Measurements from ENCODE around the gene GADD45A.

Gene GADD45A

GRCh38 chr1:67690018-67690363, 5.0 kb downstream of the GADD45A start:
- DNase-seq, result no peak

- no peak for DNase-seq
Measured at GRCh38 chr1:67690411-67690810, 5.4 kb downstream of the GADD45A start.

- DNase-seq, result no peak
Measured at GRCh38 chr1:67691712-67692111, 6.7 kb downstream of the GADD45A start.

- no peak for DNase-seq
Measured at GRCh38 chr1:67695963-67696362, 11.0 kb downstream of the GADD45A start.

GRCh38 chr1:67696708-67697107, 11.7 kb downstream of the GADD45A start:
- no peak for DNase-seq

- DNase-seq, result no peak
Measured at GRCh38 chr1:67700220-67700619, 15.2 kb downstream of the GADD45A start.

- peak in 1 of 2 experiments; percentile 17 for DNase-seq
Measured at GRCh38 chr1:67700692-67701410, 15.8 kb downstream of the GADD45A start.

- no peak for DNase-seq
Measured at GRCh38 chr1:67701876-67702275, 16.9 kb downstream of the GADD45A start.

GRCh38 chr1:67704351-67704750, 19.4 kb downstream of the GADD45A start:
- DNase-seq, result no peak

- DNase-seq, result no peak
Measured at GRCh38 chr1:67705735-67706453, 20.9 kb downstream of the GADD45A start.

GRCh38 chr1:67708606-67709005, 23.6 kb downstream of the GADD45A start:
- DNase-seq, result no peak

- DNase-seq, result no peak
Measured at GRCh38 chr1:67710417-67710816, 25.4 kb downstream of the GADD45A start.

- no peak for DNase-seq
Measured at GRCh38 chr1:67711158-67711854, 26.3 kb downstream of the GADD45A start.

GRCh38 chr1:67711855-67712212, 26.8 kb downstream of the GADD45A start:
- DNase-seq, result no peak

- DNase-seq, result no peak
Measured at GRCh38 chr1:67713057-67713846, 28.3 kb downstream of the GADD45A start.

- no peak for DNase-seq
Measured at GRCh38 chr1:67715819-67716218, 30.8 kb downstream of the GADD45A start.

- DNase-seq, result no peak
Measured at GRCh38 chr1:67716800-67717199, 31.8 kb downstream of the GADD45A start.

- DNase-seq, result no peak
Measured at GRCh38 chr1:67717876-67718275, 32.9 kb downstream of the GADD45A start.

- no peak for DNase-seq
Measured at GRCh38 chr1:67719329-67720196, 34.6 kb downstream of the GADD45A start.

GRCh38 chr1:67721112-67721511, 36.1 kb downstream of the GADD45A start:
- no peak for DNase-seq

- DNase-seq, result no peak
Measured at GRCh38 chr1:67721650-67722291, 36.8 kb downstream of the GADD45A start.
